Common myeloid progenitor, CD34-positive (primary cell): ENCODE results near the gene LTBP3.
"Not testable (repeated sequence)": the region's sequence is repeated elsewhere in the genome, so short reads cannot be mapped to it uniquely, and the experiment has no call there.

Source experiments
- CTCF ChIA-PET: fragments of 350-600 bp; sonication (Branson Sonifier 250); formaldehyde crosslinking; loops from one replicate; lab custom pipeline; 2021; ENCODE audit warnings: antibody characterized with exemption; lab: Charles Lee
- POLR2A ChIA-PET: fragments of 350-600 bp; sonication (Branson Sonifier 250); formaldehyde crosslinking; loops from one replicate; lab custom pipeline; 2021; ENCODE audit warnings: antibody characterized with exemption; lab: Charles Lee
- DNase-seq, 3 donors: peaks; one replicate each; pipeline versions ENCODE4 v3.0.0 to v3.0.0-alpha.2; 2013
- H3K27ac ChIP-seq, 2 experiments: 1 replicate in 1 of 2; 2 replicates in 1 of 2; pipeline ENCODE4 v1.7.0; 2013; ENCODE audit warnings: inconsistent platforms in 2 of 2, low read length in 2 of 2, mild to moderate bottlenecking in 2 of 2, low read depth in 1 of 2, moderate library complexity in 1 of 2; ENCODE audit not compliant: severe bottlenecking in 2 of 2, insufficient read depth in 1 of 2, poor library complexity in 1 of 2
- H3K27me3 ChIP-seq, 5 experiments: replicated peaks in 2 of 5; 1 replicate in 3 of 5; 2 replicates in 2 of 5; pipeline versions ENCODE4 v1.6.1 to v1.7.0; 2013; ENCODE audit warnings: low read length in 4 of 5, mild to moderate bottlenecking in 2 of 5, moderate library complexity in 2 of 5, inconsistent platforms in 1 of 5; ENCODE audit not compliant: insufficient read depth in 5 of 5, control insufficient read depth in 4 of 5
- H3K36me3 ChIP-seq, 4 experiments: 1 replicate in 2 of 4; 2 replicates in 2 of 4; pipeline versions ENCODE4 v1.6.1 to v1.7.0; 2013; ENCODE audit warnings: low read length in 3 of 4, control low read depth in 1 of 4, mild to moderate bottlenecking in 1 of 4; ENCODE audit not compliant: control insufficient read depth in 4 of 4, insufficient read depth in 4 of 4
- H3K4me1 ChIP-seq, 4 experiments: 1 replicate in 3 of 4; 2 replicates in 1 of 4; pipeline versions ENCODE4 v1.6.1 to v1.7.1; 2013; ENCODE audit warnings: low read length in 3 of 4, mild to moderate bottlenecking in 3 of 4, control low read depth in 1 of 4, inconsistent platforms in 1 of 4, moderate library complexity in 1 of 4; ENCODE audit not compliant: control insufficient read depth in 4 of 4, insufficient read depth in 4 of 4; ENCODE audit errors: control extremely low read depth in 1 of 4
- H3K4me3 ChIP-seq, 7 experiments: 1 replicate in 4 of 7; 2 replicates in 3 of 7; pipeline versions ENCODE4 v1.5.1 to v1.7.0; 2013; ENCODE audit warnings: mild to moderate bottlenecking in 7 of 7, low read length in 6 of 7, moderate library complexity in 6 of 7, inconsistent platforms in 2 of 7, low read depth in 2 of 7, control low read depth in 1 of 7; ENCODE audit not compliant: insufficient read depth in 4 of 7, control insufficient read depth in 1 of 7; ENCODE audit errors: extremely low read depth in 1 of 7
- H3K9me3 ChIP-seq, 5 experiments: 1 replicate in 4 of 5; 2 replicates in 1 of 5; pipeline versions ENCODE4 v1.6.1 to v1.7.1; 2013; ENCODE audit warnings: low read length in 4 of 5, mild to moderate bottlenecking in 2 of 5, inconsistent platforms in 1 of 5, low read depth in 1 of 5, moderate library complexity in 1 of 5; ENCODE audit not compliant: control insufficient read depth in 4 of 5, insufficient read depth in 2 of 5; ENCODE audit errors: control extremely low read depth in 1 of 5
- WGBS: methylation state at CpG from one replicate; pipeline ENCODE4 v1.1.5; 2013; ENCODE audit not compliant: insufficient coverage; 5-methylcytosine and 5-hydroxymethylcytosine counted together

LTBP3 gene

GRCh38 chr11:65518941-65519549 is 39.1 kb downstream of the LTBP3 start:
- POLR2A ChIA-PET, result interaction anchor here (0.7 kb wide), 1 partner anchor 8 kb away, joined by 6 read pairs; no protein-coding TSS in a partner anchor
- H3K36me3 ChIP-seq, H3K27me3 ChIP-seq, CTCF ChIA-PET, H3K9me3 ChIP-seq, H3K4me3 ChIP-seq, H3K27ac ChIP-seq, DNase-seq: not testable (repeated sequence)
- WGBS, result 96% methylated on average over 4 of the region's 8 CpGs
- peaks cover 7 to 25% (median 21%) of the 10 kb centered on the region in 4 experiments for H3K4me1 ChIP-seq

GRCh38 chr11:65516135-65516968 is 41.8 kb downstream of the LTBP3 start:
- Histone ChIP-seq H3K4me1 (no peaks in the 10 kb centered on the region), H3K36me3 (no peaks in the 10 kb centered on the region), H3K4me3 (no peak overlapping the region), H3K9me3 (no peaks in the 10 kb centered on the region), H3K27me3 (no peaks in the 10 kb centered on the region), H3K27ac (no peak overlapping the region)
- ChIA-PET POLR2A (interaction anchor here (0.8 kb wide), 1 partner anchor 10 kb away, joined by 8 read pairs; no protein-coding TSS in a partner anchor), CTCF (interaction anchor here (0.6 to 1.5 kb wide), 2 partner anchors 9 to 100 kb away, joined by 3 to 12 read pairs; no protein-coding TSS in a partner anchor)
- WGBS, result 96% methylated on average over 5 of the region's 5 CpGs
- DNase-seq, result peak in 2 of 3 donors; percentile 56 to 71

GRCh38 chr11:65512311-65512710 is 45.8 kb downstream of the LTBP3 start:
- ChIA-PET CTCF (interaction anchor here (1.0 to 8.6 kb wide), 4 partner anchors 8 to 95 kb away, joined by 4 to 76 read pairs (median 6); no protein-coding TSS in a partner anchor), POLR2A (interaction anchor here (0.6 kb wide), 1 partner anchor 134 kb away, joined by 4 read pairs; no protein-coding TSS in a partner anchor)
- WGBS, result 100% methylated on average over 3 of the region's 3 CpGs
- H3K9me3 ChIP-seq, H3K27ac ChIP-seq, H3K4me3 ChIP-seq, H3K4me1 ChIP-seq, DNase-seq, H3K27me3 ChIP-seq, H3K36me3 ChIP-seq: not testable (repeated sequence)

GRCh38 chr11:65506772-65507505 is 51.2 kb downstream of the LTBP3 start:
- Histone ChIP-seq H3K4me3 (peak overlapping the region in 2 of 7 experiments; percentile 28 to 100), H3K4me1 (peaks cover 18 to 46% (median 39%) of the 10 kb centered on the region in 4 experiments), H3K36me3 (peaks cover 9 to 44% (median 32%) of the 10 kb centered on the region in 4 experiments), H3K9me3 (no peaks in the 10 kb centered on the region), H3K27ac (peak overlapping the region in 1 of 2 experiments; percentile 100), H3K27me3 (no peaks in the 10 kb centered on the region)
- ChIA-PET CTCF (interaction anchor here (0.6 to 26.9 kb wide), 16 partner anchors 10 to 191 kb away, joined by 3 to 653 read pairs (median 4); no protein-coding TSS in a partner anchor), POLR2A (interaction anchor here (0.5 to 26.7 kb wide), 23 partner anchors 9 to 215 kb away, joined by 3 to 1072 read pairs (median 5); partner anchors contain the start of genes DPF2, FRMD8, MALAT1 and NEAT1)
- 53% methylated on average over 6 of the region's 7 CpGs for WGBS
- DNase-seq, result peak; percentile 85 to 96 (median 95)

- WGBS, result 83% methylated on average over 1 of the region's 4 CpGs
- peak; percentile 91 to 97 (median 96) for DNase-seq
- Histone ChIP-seq H3K27ac (peak overlapping the region; percentile 20 to 100), H3K4me3 (peak overlapping the region in 3 of 7 experiments; percentile 99 to 100 (median 100)), H3K9me3 (no peaks in the 10 kb centered on the region), H3K4me1 (peaks cover 18 to 48% (median 39%) of the 10 kb centered on the region in 4 experiments), H3K27me3 (no peaks in the 10 kb centered on the region), H3K36me3 (peaks cover 13 to 50% (median 38%) of the 10 kb centered on the region in 4 experiments)
- POLR2A ChIA-PET, result interaction anchor here (0.5 to 26.7 kb wide), 22 partner anchors 8 to 286 kb away, joined by 3 to 1072 read pairs (median 4); partner anchors contain the start of genes DPF2, FRMD8, MALAT1 and NEAT1
- CTCF ChIA-PET, result interaction anchor here (0.6 to 26.9 kb wide), 15 partner anchors 9 to 191 kb away, joined by 3 to 653 read pairs (median 4); no protein-coding TSS in a partner anchor
These were observed 51.8 kb downstream of the LTBP3 start for GRCh38 chr11:65506290-65506771.
